GM12864 (cell line): ENCODE measurements around the gene LHX3.

Experiments used
- DNase-seq: peaks from one replicate; pipeline ENCODE4 v3.0.0-alpha.2; 2011; ENCODE audit warnings: low read depth
- H3K4me3 ChIP-seq: 2 replicates; pipeline ENCODE4 v1.5.1; 2011; ENCODE audit warnings: mild to moderate bottlenecking, low read depth, low read length, control low read depth
- TF ChIP-seq, protein P1 (sequence below): IDR thresholded peaks from 2 replicates; pipeline ENCODE4 v1.5.1; 2011; ENCODE audit warnings: low read depth, mild to moderate bottlenecking, moderate library complexity, low read length, control low read depth, inconsistent platforms; ENCODE audit errors: missing control alignments

LHX3 gene

GRCh38 chr9:136174779-136175615 lies 29.9 kb downstream of the LHX3 start:
- TF ChIP-seq, protein P1, sequence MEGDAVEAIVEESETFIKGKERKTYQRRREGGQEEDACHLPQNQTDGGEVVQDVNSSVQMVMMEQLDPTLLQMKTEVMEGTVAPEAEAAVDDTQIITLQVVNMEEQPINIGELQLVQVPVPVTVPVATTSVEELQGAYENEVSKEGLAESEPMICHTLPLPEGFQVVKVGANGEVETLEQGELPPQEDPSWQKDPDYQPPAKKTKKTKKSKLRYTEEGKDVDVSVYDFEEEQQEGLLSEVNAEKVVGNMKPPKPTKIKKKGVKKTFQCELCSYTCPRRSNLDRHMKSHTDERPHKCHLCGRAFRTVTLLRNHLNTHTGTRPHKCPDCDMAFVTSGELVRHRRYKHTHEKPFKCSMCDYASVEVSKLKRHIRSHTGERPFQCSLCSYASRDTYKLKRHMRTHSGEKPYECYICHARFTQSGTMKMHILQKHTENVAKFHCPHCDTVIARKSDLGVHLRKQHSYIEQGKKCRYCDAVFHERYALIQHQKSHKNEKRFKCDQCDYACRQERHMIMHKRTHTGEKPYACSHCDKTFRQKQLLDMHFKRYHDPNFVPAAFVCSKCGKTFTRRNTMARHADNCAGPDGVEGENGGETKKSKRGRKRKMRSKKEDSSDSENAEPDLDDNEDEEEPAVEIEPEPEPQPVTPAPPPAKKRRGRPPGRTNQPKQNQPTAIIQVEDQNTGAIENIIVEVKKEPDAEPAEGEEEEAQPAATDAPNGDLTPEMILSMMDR = no peak
- no peak overlapping the region for H3K4me3 ChIP-seq

DNA sequence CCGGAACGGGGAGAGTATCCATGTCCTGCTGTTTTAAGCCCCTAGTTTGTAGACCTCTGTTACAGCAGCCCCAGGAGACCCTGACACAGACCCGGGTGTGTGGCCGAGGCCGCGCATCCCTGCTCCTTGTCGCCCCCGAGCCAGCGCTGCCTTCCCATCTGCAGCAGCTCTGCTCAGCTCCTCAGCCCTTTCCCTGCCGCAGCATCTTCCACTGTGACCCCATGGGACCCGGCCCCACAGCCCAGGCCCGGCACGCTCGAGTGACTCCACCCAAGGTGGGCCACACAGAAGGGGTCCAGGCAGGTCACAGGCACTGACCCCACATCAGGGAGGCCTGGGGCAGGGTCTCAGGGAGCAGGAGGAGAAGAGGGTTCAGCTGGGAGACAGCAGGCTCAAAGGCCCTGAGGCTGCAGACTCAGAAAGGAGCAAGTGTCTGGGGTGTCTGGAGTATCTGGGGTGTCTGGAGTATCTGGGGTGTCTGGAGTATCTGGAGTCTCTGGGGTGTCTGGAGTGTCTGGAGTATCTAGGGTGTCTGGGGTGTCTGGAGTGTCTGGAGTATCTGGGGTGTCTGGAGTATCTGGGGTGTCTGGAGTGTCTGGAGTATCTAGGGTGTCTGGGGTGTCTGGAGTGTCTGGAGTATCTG lies 31.2 kb downstream of the LHX3 start:
- no peak overlapping the region for H3K4me3 ChIP-seq
- TF ChIP-seq, protein P1 = no peak
- no peak for DNase-seq

More at GRCh38 chr9:136174779-136175615, 29.9 kb downstream of the LHX3 start:
- no peak for DNase-seq

DNA sequence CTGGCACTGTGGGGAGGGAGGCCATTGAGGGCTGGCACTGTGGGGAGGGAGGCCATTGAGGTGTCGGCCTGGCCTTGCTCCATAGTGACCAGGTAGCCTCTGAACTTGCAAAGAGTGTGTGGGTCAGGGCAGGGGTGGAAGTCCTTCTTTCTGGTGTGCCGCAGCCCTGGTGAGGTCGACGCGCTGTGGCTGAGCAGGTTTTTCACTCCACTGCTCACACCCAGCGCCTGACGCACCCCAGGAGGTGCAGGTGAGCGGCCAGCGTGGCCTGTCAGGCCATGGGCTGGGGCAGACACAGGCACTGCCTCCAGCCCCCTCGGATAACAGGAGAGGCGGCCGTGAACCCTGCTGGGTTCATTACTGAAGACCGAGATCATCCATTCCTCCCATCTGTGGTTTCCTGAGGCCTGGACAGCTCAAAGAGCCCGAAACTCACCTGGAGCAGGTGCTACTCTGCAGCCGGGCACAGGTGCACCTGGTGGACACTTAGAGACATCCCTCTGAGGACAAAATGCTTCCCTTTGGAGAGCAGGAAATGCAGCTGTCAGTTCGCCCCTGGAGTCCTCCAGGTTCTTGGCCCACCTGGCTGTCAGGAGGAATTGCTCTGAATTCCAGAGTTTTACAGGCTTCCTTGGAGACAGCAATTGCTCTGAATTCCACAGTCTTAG lies 32.4 kb downstream of the LHX3 start:
- H3K4me3 ChIP-seq = no peak overlapping the region
- TF ChIP-seq, protein P1 = no peak
- DNase-seq = no peak

- H3K4me3 ChIP-seq = no peak overlapping the region
- TF ChIP-seq, protein P1 = no peak
- no peak for DNase-seq
Observed at GRCh38 chr9:136171801-136172411, 33.0 kb downstream of the LHX3 start.

DNA sequence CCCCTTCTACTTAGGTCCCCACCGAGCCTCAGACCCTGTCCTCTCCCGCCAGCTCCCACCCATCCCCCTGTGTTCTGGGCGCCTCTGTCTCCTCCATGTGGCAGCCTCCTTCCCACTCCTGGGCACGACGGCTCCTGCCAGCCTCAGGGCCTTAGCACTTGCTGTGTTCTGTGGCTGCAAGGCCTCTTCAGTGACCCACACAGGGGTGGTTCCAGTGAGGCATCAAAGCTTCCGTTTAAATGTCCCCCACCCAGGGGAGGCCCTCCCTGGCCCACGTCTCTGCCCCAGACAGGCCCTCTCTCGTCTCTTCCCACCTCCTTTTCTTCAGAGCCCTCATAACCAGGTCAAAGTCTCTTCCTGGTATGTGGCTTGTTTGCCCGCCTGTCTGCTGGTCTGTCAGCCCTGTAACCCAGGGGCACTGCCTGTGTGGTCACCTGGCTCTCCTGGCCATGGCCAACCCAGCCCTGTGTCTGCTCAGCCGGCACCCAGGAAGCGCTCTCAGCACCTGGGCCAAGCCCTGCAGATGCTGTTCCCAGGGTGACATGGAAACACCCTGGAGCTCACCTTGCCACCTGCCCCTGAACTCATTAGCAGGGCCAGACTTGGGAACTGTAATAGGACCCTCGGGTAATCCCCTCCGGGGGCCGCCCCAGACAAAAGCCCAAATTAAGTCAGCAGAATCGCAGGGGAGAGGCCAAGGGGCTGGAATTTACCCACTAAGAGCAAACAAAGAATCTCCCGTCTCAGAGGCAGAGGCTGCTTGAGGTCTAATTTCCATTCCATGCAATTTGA lies 33.7 kb downstream of the LHX3 start:
- no peak for DNase-seq
- no peak overlapping the region for H3K4me3 ChIP-seq
- TF ChIP-seq, protein P1 = no peak
